ENCODE data around the gene SLN.

DNA sequence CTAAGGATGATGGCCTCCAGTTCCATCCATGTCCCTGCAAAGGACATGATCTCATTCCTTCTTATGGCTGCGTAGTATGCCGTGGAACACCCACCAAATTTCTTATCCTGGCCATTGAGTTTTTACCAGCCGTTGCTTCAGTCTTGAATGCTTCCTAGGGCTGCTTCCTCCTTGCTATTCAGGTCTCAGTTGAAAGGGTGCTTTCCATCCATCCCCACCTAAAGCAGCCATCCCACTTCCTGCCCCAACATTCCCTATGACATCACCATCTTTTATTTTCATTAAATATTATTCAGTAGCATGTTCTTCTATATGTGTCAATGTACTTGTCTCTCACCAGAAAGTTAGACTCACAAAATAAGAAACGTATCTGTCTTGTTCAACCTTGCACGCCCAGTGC lies 40.7 kb upstream of the SLN start:
- TF ChIP-seq MYC (IDR thresholded peaks at IDR 0.05; ENCODE audit: low read depth, low read length) (no peak), EZH2 (IDR thresholded peaks at IDR 0.05; ENCODE audit: borderline replicate concordance, low read depth, low read length, severe bottlenecking) (no peak), JUN (IDR thresholded peaks at IDR 0.05; ENCODE audit: borderline replicate concordance, insufficient read depth, insufficient read length, low read depth) (no peak), POLR2A (IDR thresholded peaks at IDR 0.05; ENCODE audit: low read depth, low read length) (no peak)
- TF ChIP-seq, protein P1, sequence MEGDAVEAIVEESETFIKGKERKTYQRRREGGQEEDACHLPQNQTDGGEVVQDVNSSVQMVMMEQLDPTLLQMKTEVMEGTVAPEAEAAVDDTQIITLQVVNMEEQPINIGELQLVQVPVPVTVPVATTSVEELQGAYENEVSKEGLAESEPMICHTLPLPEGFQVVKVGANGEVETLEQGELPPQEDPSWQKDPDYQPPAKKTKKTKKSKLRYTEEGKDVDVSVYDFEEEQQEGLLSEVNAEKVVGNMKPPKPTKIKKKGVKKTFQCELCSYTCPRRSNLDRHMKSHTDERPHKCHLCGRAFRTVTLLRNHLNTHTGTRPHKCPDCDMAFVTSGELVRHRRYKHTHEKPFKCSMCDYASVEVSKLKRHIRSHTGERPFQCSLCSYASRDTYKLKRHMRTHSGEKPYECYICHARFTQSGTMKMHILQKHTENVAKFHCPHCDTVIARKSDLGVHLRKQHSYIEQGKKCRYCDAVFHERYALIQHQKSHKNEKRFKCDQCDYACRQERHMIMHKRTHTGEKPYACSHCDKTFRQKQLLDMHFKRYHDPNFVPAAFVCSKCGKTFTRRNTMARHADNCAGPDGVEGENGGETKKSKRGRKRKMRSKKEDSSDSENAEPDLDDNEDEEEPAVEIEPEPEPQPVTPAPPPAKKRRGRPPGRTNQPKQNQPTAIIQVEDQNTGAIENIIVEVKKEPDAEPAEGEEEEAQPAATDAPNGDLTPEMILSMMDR (IDR thresholded peaks at IDR 0.05; ENCODE audit: extremely low read depth in 1 of 2, insufficient read depth in 1 of 2, low read depth in 1 of 2, low read length in 2 of 2), result no peak

Data from endothelial cell of umbilical vein (primary cell).